GM19467 (cell line): Measurements from ENCODE around the gene DDIT4.
"Not testable (repeated sequence)": the region's sequence is repeated elsewhere in the genome, so short reads cannot be mapped to it uniquely, and the experiment has no call there.

Experiments
- ATAC-seq: cut with Tn5 transposase; IDR thresholded peaks from one replicate; pipeline ENCODE4 v1.9.1; 2021; ENCODE audit warnings: mild to moderate bottlenecking, moderate library complexity; ENCODE audit not compliant: unreplicated experiment

Gene DDIT4

GRCh38 chr10:72265990-72266865 lies 7.5 kb upstream of the DDIT4 start:
- ATAC-seq, result no peak

DNA sequence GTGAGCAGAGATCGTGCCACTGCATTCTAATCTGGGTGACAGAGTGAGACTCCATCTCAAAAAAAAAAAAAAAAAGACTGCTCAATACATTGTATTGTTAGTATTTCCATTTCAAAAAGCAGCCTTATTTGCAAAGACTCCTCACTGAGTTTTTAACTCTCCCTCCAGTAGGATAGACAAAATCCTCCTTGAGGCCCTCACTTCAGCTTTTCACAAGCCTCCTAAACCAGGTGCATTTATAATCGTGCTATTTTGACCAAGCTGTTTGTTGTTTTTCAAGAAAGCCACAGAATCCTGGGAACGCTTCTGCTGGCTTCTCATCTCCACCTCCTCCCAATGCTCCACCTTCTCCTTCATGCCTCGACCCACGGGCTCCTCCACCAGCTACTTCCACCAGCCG lies 6.3 kb upstream of the DDIT4 start:
- no peak for ATAC-seq

- ATAC-seq, result no peak
Measured at GRCh38 chr10:72267819-72268399, 5.8 kb upstream of the DDIT4 start.

- ATAC-seq, result not testable (repeated sequence)
Measured at GRCh38 chr10:72268475-72269200, 5.1 kb upstream of the DDIT4 start.

DNA sequence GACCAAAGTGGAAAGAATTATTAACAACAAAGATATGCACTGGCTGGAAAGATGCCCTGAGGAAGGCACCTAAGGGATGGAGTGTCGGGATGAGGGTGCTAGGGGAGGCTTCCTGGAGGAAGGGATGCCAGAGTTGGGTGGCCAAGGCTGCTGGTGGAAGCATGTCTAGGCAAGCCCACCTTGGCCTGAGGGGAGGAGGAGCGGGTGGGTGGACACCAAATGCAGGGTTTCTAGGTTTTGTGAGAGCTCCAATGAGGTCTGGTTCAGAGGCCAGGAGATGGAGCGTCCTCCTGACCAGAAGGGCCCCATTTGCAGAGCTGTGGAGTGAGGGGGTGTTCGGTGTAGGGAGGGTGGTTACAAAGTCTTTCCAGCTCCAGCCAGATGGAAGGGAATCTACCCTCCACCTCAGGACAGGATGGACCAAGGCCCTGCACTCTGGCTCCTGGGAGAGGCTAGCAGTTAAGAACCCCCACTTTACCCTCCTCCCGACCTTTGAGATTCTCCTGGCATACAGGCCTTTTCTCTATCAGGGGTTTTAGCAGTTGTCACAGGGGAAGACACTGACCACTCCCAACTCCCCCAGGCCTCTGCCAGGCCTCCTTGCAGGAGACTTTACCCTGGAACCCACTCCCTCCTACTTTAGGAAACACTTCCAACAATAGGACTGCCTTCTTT lies 3.0 kb upstream of the DDIT4 start:
- no peak for ATAC-seq

- ATAC-seq, result peak; percentile 1
Measured at GRCh38 chr10:72272689-72273409, 875 bp upstream of the DDIT4 start.

GRCh38 chr10:72274213-72274729 lies 547 bp downstream of the DDIT4 start:
- ATAC-seq, result no peak

DNA sequence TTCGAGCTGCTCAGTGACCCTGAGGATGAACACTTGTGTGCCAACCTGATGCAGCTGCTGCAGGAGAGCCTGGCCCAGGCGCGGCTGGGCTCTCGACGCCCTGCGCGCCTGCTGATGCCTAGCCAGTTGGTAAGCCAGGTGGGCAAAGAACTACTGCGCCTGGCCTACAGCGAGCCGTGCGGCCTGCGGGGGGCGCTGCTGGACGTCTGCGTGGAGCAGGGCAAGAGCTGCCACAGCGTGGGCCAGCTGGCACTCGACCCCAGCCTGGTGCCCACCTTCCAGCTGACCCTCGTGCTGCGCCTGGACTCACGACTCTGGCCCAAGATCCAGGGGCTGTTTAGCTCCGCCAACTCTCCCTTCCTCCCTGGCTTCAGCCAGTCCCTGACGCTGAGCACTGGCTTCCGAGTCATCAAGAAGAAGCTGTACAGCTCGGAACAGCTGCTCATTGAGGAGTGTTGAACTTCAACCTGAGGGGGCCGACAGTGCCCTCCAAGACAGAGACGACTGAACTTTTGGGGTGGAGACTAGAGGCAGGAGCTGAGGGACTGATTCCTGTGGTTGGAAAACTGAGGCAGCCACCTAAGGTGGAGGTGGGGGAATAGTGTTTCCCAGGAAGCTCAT lies 1.1 kb downstream of the DDIT4 start:
- no peak for ATAC-seq

- no peak for ATAC-seq
Measured at GRCh38 chr10:72275351-72276012, 1.8 kb downstream of the DDIT4 start.

DNA sequence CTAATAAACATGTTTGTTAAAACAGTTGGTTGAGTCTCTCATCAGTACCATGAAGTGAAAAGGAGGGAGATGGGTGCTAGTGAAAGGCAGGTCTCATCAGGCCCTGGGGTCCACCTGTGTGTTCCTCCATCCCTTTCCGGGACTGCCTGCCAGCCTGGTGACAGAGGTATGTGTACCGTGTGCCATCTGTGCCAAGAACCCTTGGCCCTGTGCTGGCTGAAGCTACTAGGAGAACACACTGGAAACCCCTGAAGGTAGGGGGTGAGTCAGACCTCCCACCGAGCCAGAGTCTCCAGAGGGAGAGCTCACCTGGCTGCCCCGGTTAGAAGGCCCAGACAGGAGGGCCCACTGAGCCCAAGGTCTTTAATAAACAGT lies 2.3 kb downstream of the DDIT4 start:
- no peak for ATAC-seq

DNA sequence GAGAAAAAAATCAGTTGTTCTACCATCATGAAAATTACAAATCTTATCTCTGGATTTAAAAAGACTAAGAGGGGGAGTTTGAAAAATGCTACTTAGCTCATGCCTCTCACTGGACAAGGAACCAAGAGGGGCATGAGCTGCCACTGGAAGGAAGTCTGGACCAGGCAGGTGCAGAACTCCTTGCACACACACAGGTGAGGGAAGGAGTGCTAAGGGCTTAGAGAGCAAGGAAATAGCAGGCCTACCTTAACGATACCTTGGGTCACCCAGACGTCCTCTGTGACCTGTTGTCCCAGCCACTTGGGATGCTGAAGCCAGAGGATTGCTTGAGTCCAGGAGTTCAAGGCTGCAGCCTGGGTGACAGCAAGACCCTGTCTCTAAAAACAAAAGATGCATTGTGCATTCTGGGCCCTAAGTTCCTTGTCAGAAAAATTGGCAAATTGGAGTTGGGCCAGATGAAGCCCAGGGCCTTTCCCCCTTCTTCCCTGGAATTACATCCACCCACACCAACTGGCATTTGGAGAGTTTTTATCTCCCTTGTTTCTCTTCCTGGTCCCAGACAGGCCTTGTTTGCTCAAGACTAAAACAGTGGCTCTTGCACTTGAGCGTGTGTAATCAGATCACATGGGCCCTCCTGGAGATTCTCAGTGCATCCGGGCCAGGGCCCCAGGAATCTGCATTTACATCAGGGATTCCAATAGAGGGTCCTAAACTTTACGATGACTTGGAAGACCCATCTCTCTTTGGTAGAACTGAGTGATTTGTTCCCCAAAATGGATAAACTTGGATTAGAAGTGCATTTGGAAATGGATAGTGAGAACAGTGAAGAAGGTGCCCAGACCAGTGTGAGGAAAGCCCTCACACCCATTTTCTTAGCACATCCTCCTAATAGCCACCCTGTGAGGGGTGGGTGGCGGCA lies 3.0 kb downstream of the DDIT4 start:
- ATAC-seq, result no peak

DNA sequence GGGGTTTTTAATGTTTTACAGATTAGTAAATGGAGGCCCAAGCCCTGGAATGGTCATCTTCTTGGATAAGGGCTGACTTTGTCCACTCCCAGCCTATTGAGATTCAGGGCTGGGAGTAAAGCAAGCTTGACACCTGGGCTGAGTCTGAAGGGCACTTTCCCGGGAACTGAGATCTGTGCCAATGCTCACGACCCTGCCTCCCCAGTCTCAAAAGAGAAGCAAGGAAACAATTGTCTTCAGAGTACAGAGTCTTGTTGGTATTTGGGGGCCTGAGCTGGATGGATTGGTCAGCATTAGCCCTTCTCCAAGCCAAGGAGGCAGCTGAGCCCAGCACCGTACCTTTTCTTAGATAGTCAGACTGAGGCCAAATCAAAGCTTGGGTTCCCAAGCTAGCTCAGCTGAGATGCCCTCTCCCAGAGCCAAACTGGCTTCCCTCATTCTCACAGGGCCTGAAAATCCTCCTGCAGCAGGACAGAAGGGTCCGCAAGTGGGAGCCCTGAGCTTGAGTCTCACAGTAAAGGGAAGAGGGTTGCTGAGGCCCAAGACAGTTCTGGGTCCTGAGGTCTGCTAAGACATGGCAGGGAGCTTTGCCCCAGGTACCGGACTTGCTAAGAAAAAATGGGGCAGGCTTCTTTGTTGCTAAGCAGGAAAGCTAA lies 3.7 kb downstream of the DDIT4 start:
- ATAC-seq, result no peak

DNA sequence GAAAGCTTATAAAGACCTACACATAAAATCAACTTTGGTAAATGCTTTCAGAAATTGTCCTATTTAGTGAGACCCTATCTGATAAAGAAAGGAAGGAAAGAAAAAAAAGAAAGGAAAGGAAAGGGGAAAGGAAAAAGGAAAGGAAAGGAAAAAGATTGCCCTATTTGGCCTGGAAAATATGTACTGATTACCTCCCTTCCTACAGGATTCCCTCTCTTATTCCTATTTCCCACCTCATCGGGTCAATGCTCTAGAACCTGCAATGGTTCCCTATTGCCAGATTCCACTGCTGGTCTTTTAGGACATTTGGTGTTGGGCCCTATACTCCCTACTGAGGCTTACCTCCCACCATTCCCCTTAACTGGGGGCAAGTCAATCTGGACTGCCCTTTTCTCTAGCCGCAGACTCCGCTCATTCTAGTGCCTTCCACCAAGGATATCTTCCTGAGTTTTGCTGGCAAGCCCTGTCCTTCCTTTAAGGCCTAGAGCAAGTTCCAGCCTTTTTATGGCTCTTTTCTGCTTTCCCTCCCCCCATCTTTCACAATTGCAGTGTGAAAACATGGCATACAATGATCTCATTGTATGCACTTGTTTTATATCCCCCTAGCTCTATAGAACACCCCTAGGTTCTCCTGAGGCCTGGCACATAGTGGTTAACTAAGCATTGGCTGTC lies 4.4 kb downstream of the DDIT4 start:
- ATAC-seq, result no peak

- no peak for ATAC-seq
Measured at GRCh38 chr10:72278668-72279393, 5.1 kb downstream of the DDIT4 start.

- not testable (repeated sequence) for ATAC-seq
Measured at GRCh38 chr10:72279587-72279986, 5.9 kb downstream of the DDIT4 start.

- ATAC-seq, result no peak
Measured at GRCh38 chr10:72283131-72283530, 9.4 kb downstream of the DDIT4 start.
